Measurements from ENCODE around the gene GRB2.

GRCh38 chr17:75365009-75365930, 40.2 kb downstream of the GRB2 start:
- TF ChIP-seq CTCF (conservative IDR thresholded peaks at IDR 0.05; ENCODE audit: low read length) (peak; percentile 73), EZH2phosphoT487 (IDR thresholded peaks at IDR 0.05; ENCODE audit: borderline replicate concordance, low read depth, low read length) (no peak)

All from OCI-LY7 (cell line).